B cell (primary cell): ENCODE measurements around the gene LCMT2. TPM values are rescaled to one million over a fixed set of nuclear protein-coding genes. Genes with fewer than 3 reads are reported as not detected.

Source experiments
- ATAC-seq: fragments of 200-7000 bp; cut with Tn5 transposase; one replicate; pipeline ENCODE4 v1.10.0; 2021; ENCODE audit warnings: low read depth, mild to moderate bottlenecking, moderate number of reproducible peaks, moderate library complexity
- CTCF ChIA-PET: fragments of 350-600 bp; sonication (Branson Sonifier 250); formaldehyde crosslinking; loops from one replicate; lab custom pipeline; 2021; ENCODE audit warnings: antibody characterized with exemption, inconsistent platforms; lab: Charles Lee
- POLR2A ChIA-PET: fragments of 350-600 bp; sonication (Branson Sonifier 250); formaldehyde crosslinking; loops from one replicate; lab custom pipeline; 2021; ENCODE audit warnings: antibody characterized with exemption; lab: Charles Lee
- DNase-seq: peaks from one replicate; pipeline ENCODE4 v3.0.0; 2013
- H2AFZ ChIP-seq: 2 replicates; pipeline ENCODE4 v1.6.1; 2012; ENCODE audit warnings: mild to moderate bottlenecking, low read depth, low read length; ENCODE audit not compliant: insufficient read depth, poor library complexity, severe bottlenecking
- H3K27ac ChIP-seq, 2 donors: 1 replicate in 1 of 2; 2 replicates in 1 of 2; pipeline ENCODE4 v1.5.1; 2012 to 2013; ENCODE audit warnings: low read length in 2 of 2, mild to moderate bottlenecking in 2 of 2, moderate library complexity in 1 of 2
- H3K27me3 ChIP-seq, 4 experiments: fragments of 200-600 bp in 1 of 4; sonication (generic) in 1 of 4; replicated peaks in 1 of 4; 1 replicate in 2 of 4; 2 replicates in 2 of 4; pipeline versions ENCODE4 v1.6.1 to v1.7.0; 2013 to 2016; ENCODE audit warnings: low read length in 3 of 4, mild to moderate bottlenecking in 2 of 4, mixed read lengths in 1 of 4, moderate library complexity in 1 of 4; ENCODE audit not compliant: insufficient read depth in 4 of 4, control insufficient read depth in 3 of 4; ENCODE audit errors: control extremely low read depth in 1 of 4
- H3K36me3 ChIP-seq, 2 experiments: replicated peaks in 1 of 2; 1 replicate in 1 of 2; 2 replicates in 1 of 2; pipeline versions ENCODE4 v1.6.1 to v1.7.1; 2013; ENCODE audit warnings: low read length in 1 of 2; ENCODE audit not compliant: insufficient read depth in 2 of 2, control insufficient read depth in 1 of 2; ENCODE audit errors: control extremely low read depth in 1 of 2, extremely low read depth in 1 of 2
- H3K4me1 ChIP-seq, 2 donors: fragments of 200-600 bp in 1 of 2; sonication (generic) in 1 of 2; 1 replicate in 1 of 2; 2 replicates in 1 of 2; pipeline versions ENCODE4 v1.5.1 to v1.6.1; 2013 to 2017; ENCODE audit warnings: low read length in 2 of 2; ENCODE audit not compliant: control insufficient read depth in 2 of 2, insufficient read depth in 2 of 2
- H3K4me2 ChIP-seq: replicated peaks from 2 replicates; pipeline ENCODE3; 2012; ENCODE audit warnings: mild to moderate bottlenecking, low read depth, low read length; ENCODE audit not compliant: poor library complexity, severe bottlenecking
- H3K4me3 ChIP-seq, 5 experiments: fragments of 200-600 bp in 1 of 5; sonication (generic) in 1 of 5; 1 replicate in 3 of 5; 2 replicates in 2 of 5; pipeline versions ENCODE4 v1.5.1 to v1.7.0; 2011 to 2016; ENCODE audit warnings: low read length in 4 of 5, mild to moderate bottlenecking in 4 of 5, low read depth in 2 of 5, control low read depth in 1 of 5, moderate library complexity in 1 of 5; ENCODE audit not compliant: insufficient read depth in 1 of 5; ENCODE audit errors: control extremely low read depth in 1 of 5, extremely low read depth in 1 of 5
- H3K79me2 ChIP-seq: fragments of 200-600 bp; sonication (generic); one replicate; pipeline ENCODE4 v1.6.0; 2016; ENCODE audit warnings: low read length; ENCODE audit not compliant: control insufficient read depth, insufficient read depth
- H3K9ac ChIP-seq: fragments of 200-600 bp; sonication (generic); 2 replicates; pipeline ENCODE4 v1.6.1; 2017; ENCODE audit warnings: mild to moderate bottlenecking, low read length, moderate library complexity
- H3K9me3 ChIP-seq, 3 donors: one replicate each; pipeline versions ENCODE4 v1.6.1 to v1.7.1; 2013; ENCODE audit warnings: low read length in 2 of 3; ENCODE audit not compliant: control insufficient read depth in 2 of 3, insufficient read depth in 1 of 3; ENCODE audit errors: control extremely low read depth in 1 of 3
- H4K20me1 ChIP-seq: 2 replicates; pipeline ENCODE4 v1.6.0; 2012; ENCODE audit warnings: mild to moderate bottlenecking, low read length; ENCODE audit not compliant: insufficient read depth, control insufficient read depth, poor library complexity, severe bottlenecking
- H3K27ac Mint-ChIP-seq: one replicate; pipeline ENCODE4 v1.8.0; 2021; ENCODE audit warnings: mixed read lengths
- H3K27me3 Mint-ChIP-seq: one replicate; pipeline ENCODE4 v1.8.0; 2021; ENCODE audit warnings: mixed read lengths
- H3K4me1 Mint-ChIP-seq: one replicate; pipeline ENCODE4 v1.8.0; 2021; ENCODE audit warnings: mixed read lengths
- H3K4me3 Mint-ChIP-seq: one replicate; pipeline ENCODE4 v1.8.0; 2021; ENCODE audit warnings: mixed read lengths
- H3K9me3 Mint-ChIP-seq: one replicate; pipeline ENCODE4 v1.8.0; 2022; ENCODE audit warnings: mixed read lengths; ENCODE audit not compliant: insufficient read depth
- EZH2 ChIP-seq: IDR thresholded peaks from 2 replicates; pipeline ENCODE4 v1.6.1; 2012; ENCODE audit warnings: borderline replicate concordance, low read depth, mild to moderate bottlenecking, moderate library complexity, low read length; ENCODE audit not compliant: insufficient read depth, poor library complexity, severe bottlenecking
- WGBS: methylation state at CpG from one replicate; pipeline ENCODE4 v1.1.5; 2013; ENCODE audit warnings: missing lambda C conversion rate; ENCODE audit not compliant: insufficient coverage; 5-methylcytosine and 5-hydroxymethylcytosine counted together
- intact Hi-C: fragments of 100-400 bp; cut with micrococcal nuclease; formaldehyde crosslinking; loops from one replicate; pipeline ENCODE4 v1.10.0; 2022
- polyA plus RNA-seq: library from polyadenylated mRNA; depleted of rRNA; stranded (reverse); fragments of >200 nt; gene quantifications from 2 replicates; pipeline ENCODE4 v1.2.3, GENCODE V29; 2012
- total RNA-seq, 2 donors: library from RNA; stranded (reverse); fragments of 120-200 nt in 1 of 2; gene quantifications; 1 replicate in 1 of 2; 2 replicates in 1 of 2; pipeline versions ENCODE4 v1.2.3 to v1.2.4, GENCODE V29; 2013 to 2022
- TF ChIP-seq, protein P1 (sequence below): fragments of 200-600 bp; IDR thresholded peaks from one replicate; pipeline ENCODE4 v1.8.0; 2022; ENCODE audit warnings: antibody characterized with exemption, mild to moderate bottlenecking

LCMT2 gene
- total and polyA plus RNA-seq, 2 donors (not counting 1 experiment from before 2014, with no cell fraction given), result 7.5 to 12.8 TPM

DNA sequence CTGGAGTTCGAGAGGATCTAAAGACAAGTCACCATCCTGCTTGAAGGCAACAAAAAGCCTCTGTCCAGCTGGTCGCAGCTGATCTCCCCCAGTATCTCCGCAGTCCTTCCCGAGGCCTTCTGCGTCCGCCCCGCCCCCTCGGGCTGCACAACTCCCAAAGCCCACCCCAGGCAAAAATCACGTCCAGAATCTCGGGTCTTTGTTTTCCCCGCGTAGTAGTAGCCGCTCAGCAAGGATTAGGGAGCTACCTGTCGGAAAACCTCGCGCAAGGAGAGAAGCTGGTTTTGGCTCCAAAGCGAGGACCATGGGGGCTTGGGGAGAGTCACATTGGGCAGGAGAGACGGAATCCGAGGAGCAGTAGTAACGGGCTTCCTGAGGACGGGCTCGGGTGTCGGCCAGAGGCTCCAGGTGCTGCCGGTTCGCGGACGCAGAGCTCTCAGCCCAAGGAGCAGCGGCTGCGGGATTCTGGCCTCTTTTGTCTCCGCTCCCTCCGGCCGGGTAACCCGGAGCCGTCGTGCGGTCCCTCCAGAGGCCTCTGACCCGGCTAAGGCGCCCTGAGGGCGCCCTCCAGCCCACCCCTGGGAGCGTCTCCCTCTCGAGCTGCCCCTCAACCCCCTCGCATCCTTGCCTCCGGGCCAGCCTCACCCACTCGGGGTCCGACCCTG, 40.1 kb upstream of the LCMT2 start:
- H3K36me3 ChIP-seq, result peaks cover 0 to 7% of the 10 kb centered on the region in 2 experiments
- no peaks in the 10 kb centered on the region for H4K20me1 ChIP-seq
- H3K4me3 Mint-ChIP-seq, result peak overlapping the region; percentile 94
- H3K27me3 ChIP-seq, result no peaks in the 10 kb centered on the region
- H3K9ac ChIP-seq, result peak overlapping the region; percentile 84
- H3K79me2 ChIP-seq, result peaks cover 62% of the 10 kb centered on the region
- CTCF ChIA-PET, result interaction anchor here (1.1 to 2.4 kb wide), 5 partner anchors 8 to 145 kb away, joined by 3 to 11 read pairs (median 4); no protein-coding TSS in a partner anchor
- peaks cover 0 to 3% (median 0%) of the 10 kb centered on the region in 3 donors for H3K9me3 ChIP-seq
- intact Hi-C loops, result loop anchor here (2.0 to 5.0 kb wide), 3 partner anchors 40 to 142 kb away; partner anchors contain the start of genes LCMT2 and TP53BP1
- WGBS, result 1% methylated on average over 43 of the region's 45 CpGs
- peak overlapping the region; percentile 92 for H3K27ac Mint-ChIP-seq
- peaks cover 29 to 31% of the 10 kb centered on the region in 2 donors for H3K4me1 ChIP-seq
- H3K4me1 Mint-ChIP-seq, result peaks cover 58% of the 10 kb centered on the region
- H3K9me3 Mint-ChIP-seq, result no peaks in the 10 kb centered on the region
- peak overlapping the region; percentile 43 to 79 for H3K27ac ChIP-seq
- H3K27me3 Mint-ChIP-seq, result no peaks in the 10 kb centered on the region
- DNase-seq (no peak), ATAC-seq (no peak)
- H2AFZ ChIP-seq, result peak overlapping the region; percentile 92
- TF ChIP-seq EZH2, result no peak
- TF ChIP-seq, protein P1, sequence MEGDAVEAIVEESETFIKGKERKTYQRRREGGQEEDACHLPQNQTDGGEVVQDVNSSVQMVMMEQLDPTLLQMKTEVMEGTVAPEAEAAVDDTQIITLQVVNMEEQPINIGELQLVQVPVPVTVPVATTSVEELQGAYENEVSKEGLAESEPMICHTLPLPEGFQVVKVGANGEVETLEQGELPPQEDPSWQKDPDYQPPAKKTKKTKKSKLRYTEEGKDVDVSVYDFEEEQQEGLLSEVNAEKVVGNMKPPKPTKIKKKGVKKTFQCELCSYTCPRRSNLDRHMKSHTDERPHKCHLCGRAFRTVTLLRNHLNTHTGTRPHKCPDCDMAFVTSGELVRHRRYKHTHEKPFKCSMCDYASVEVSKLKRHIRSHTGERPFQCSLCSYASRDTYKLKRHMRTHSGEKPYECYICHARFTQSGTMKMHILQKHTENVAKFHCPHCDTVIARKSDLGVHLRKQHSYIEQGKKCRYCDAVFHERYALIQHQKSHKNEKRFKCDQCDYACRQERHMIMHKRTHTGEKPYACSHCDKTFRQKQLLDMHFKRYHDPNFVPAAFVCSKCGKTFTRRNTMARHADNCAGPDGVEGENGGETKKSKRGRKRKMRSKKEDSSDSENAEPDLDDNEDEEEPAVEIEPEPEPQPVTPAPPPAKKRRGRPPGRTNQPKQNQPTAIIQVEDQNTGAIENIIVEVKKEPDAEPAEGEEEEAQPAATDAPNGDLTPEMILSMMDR, result no peak
- H3K4me3 ChIP-seq, result peak overlapping the region; percentile 59 to 94 (median 83)
- peak overlapping the region; percentile 89 for H3K4me2 ChIP-seq
- POLR2A ChIA-PET, result no interaction called here

DNA sequence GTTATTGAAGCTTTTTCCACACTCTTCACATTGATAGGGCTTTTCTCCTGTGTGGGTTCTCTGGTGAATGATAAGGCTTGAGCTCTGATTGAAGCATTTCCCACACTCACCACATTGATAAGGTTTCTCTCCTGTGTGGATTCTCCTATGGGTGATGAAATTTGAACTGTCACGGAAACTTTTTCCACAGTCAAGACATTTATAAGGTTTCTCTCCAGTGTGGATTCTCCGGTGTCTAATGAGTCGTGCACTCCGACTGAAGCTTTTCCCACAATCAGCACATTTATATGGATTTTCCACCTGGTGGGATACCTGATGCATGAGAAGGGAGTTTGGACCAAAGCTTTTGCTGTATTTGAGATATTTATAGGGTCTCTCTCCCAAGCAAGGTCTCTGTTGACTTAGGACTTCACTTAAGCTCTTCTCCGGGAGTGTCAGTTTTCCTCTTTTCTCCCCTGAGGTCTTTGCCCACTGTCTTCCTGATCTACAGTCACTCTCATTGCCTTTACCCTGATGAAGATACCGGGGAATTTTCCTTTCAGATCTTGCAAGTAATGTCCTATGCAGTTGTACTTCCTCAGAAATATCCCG, 31.0 kb upstream of the LCMT2 start:
- Histone ChIP-seq H3K27me3 (no peaks in the 10 kb centered on the region), H3K4me1 (no peaks in the 10 kb centered on the region), H2AFZ (no peak overlapping the region), H3K79me2 (peaks cover 10% of the 10 kb centered on the region), H3K27ac (no peak overlapping the region), H3K9me3 (peaks cover 15 to 42% (median 34%) of the 10 kb centered on the region in 3 donors), H4K20me1 (no peaks in the 10 kb centered on the region), H3K4me3 (peak overlapping the region in 1 of 5 experiments; percentile 8), H3K9ac (no peak overlapping the region), H3K36me3 (peaks cover 14 to 47% of the 10 kb centered on the region in 2 experiments), H3K4me2 (no peak overlapping the region)
- H3K4me1 Mint-ChIP-seq, result peaks cover 14% of the 10 kb centered on the region
- no peak overlapping the region for H3K4me3 Mint-ChIP-seq
- no peak for ATAC-seq
- intact Hi-C loops, result no loop called here
- WGBS, result 71% methylated on average over 1 of the region's 7 CpGs
- ChIA-PET POLR2A (no interaction called here), CTCF (interaction anchor here (0.9 to 1.5 kb wide), 3 partner anchors 9 to 16 kb away, joined by 3 read pairs; partner anchors contain the start of genes TUBGCP4 and ZSCAN29)
- H3K27ac Mint-ChIP-seq, result no peak overlapping the region
- no peaks in the 10 kb centered on the region for H3K27me3 Mint-ChIP-seq
- peaks cover 34% of the 10 kb centered on the region for H3K9me3 Mint-ChIP-seq
- DNase-seq, result no peak
- TF ChIP-seq, protein P1, result no peak
- no peak for TF ChIP-seq EZH2
